Tibial artery (tissue), 4 donors: Measurements from ENCODE around the gene WDR75.

Source experiments
- DNase-seq, 2 donors: peaks; one replicate each; pipeline ENCODE4 v3.0.0-alpha.2; 2019
- H3K27ac ChIP-seq, 2 donors: fragments of 200-600 bp; sonication (generic) in 1 of 2; 1 replicate in 1 of 2; 2 replicates in 1 of 2; pipeline ENCODE4 v1.5.1; 2018 to 2019; ENCODE audit warnings: mild to moderate bottlenecking in 1 of 2
- H3K27me3 ChIP-seq, 2 donors: fragments of 200-600 bp; sonication (generic) in 1 of 2; one replicate each; pipeline versions ENCODE4 v1.5.1 to v1.6.0; 2016 to 2019
- H3K36me3 ChIP-seq, 3 donors: fragments of 200-600 bp; sonication (generic) in 2 of 3; one replicate each; pipeline ENCODE4 v1.5.1; 2016 to 2019; ENCODE audit warnings: mild to moderate bottlenecking in 2 of 3
- H3K4me1 ChIP-seq, 4 donors: fragments of 200-600 bp; sonication (generic) in 2 of 4; 1 replicate in 3 of 4; 2 replicates in 1 of 4; pipeline ENCODE4 v1.5.1; 2016 to 2019
- H3K4me3 ChIP-seq, 2 donors: fragments of 200-600 bp; sonication (generic) in 1 of 2; 1 replicate in 1 of 2; 2 replicates in 1 of 2; pipeline ENCODE4 v1.5.1; 2018 to 2019; ENCODE audit warnings: mild to moderate bottlenecking in 2 of 2
- H3K9me3 ChIP-seq, 3 donors: fragments of 200-600 bp; sonication (generic) in 1 of 3; one replicate each; pipeline ENCODE4 v1.5.1; 2016 to 2019
- CTCF ChIP-seq, 2 experiments: fragments of 200-600 bp in 1 of 2; fragments of 450-650 bp in 1 of 2; IDR thresholded peaks; one replicate each; pipeline ENCODE4 v1.5.1; 2017 to 2019; ENCODE audit warnings: antibody characterized with exemption in 2 of 2, mild to moderate bottlenecking in 1 of 2, moderate library complexity in 1 of 2
- intact Hi-C: fragments of 100-400 bp; cut with DNase I; formaldehyde crosslinking; loops from one replicate; pipeline ENCODE4 v1.15.0; 2023; ENCODE audit warnings: low total_unique reads

WDR75 gene

GRCh38 chr2:189465478-189465877, 24.2 kb downstream of the WDR75 start:
- Histone ChIP-seq H3K27me3 (no peaks in the 10 kb centered on the region), H3K4me1 (peaks cover 0 to 11% (median 0%) of the 10 kb centered on the region in 4 donors), H3K9me3 (no peaks in the 10 kb centered on the region), H3K27ac (peak overlapping the region in 1 of 2 donors; percentile 24), H3K36me3 (peaks cover 50 to 94% (median 71%) of the 10 kb centered on the region in 3 donors), H3K4me3 (no peak overlapping the region)
- no peak for TF ChIP-seq CTCF (IDR thresholded peaks at IDR 0.05)
- intact Hi-C loops, result loop anchor here (5.0 kb wide), 1 partner anchor 107 kb away; no protein-coding TSS in a partner anchor
- DNase-seq, result no peak

GRCh38 chr2:189466046-189466445, 24.8 kb downstream of the WDR75 start:
- no peak for TF ChIP-seq CTCF (IDR thresholded peaks at IDR 0.05)
- intact Hi-C loops, result loop anchor here (5.0 kb wide), 1 partner anchor 106 kb away; no protein-coding TSS in a partner anchor
- Histone ChIP-seq H3K27ac (peak overlapping the region in 1 of 2 donors; percentile 24), H3K4me3 (no peak overlapping the region), H3K36me3 (peaks cover 50 to 94% (median 66%) of the 10 kb centered on the region in 3 donors), H3K9me3 (no peaks in the 10 kb centered on the region), H3K27me3 (no peaks in the 10 kb centered on the region), H3K4me1 (peaks cover 0 to 11% (median 0%) of the 10 kb centered on the region in 4 donors)
- DNase-seq, result no peak

- TF ChIP-seq CTCF (IDR thresholded peaks at IDR 0.05), result peak; percentile 76 to 79
- intact Hi-C loops, result loop anchor here (5.0 kb wide), 1 partner anchor 106 kb away; no protein-coding TSS in a partner anchor
- H3K27ac ChIP-seq, result peak overlapping the region in 1 of 2 donors; percentile 6
- no peaks in the 10 kb centered on the region for H3K27me3 ChIP-seq
- H3K36me3 ChIP-seq, result peaks cover 55 to 95% (median 70%) of the 10 kb centered on the region in 3 donors
- no peak overlapping the region for H3K4me3 ChIP-seq
- peaks cover 0 to 11% (median 0%) of the 10 kb centered on the region in 4 donors for H3K4me1 ChIP-seq
- H3K9me3 ChIP-seq, result no peaks in the 10 kb centered on the region
- no peak for DNase-seq
Measured at GRCh38 chr2:189466656-189467055, 25.4 kb downstream of the WDR75 start.

- H3K27ac ChIP-seq, result peak overlapping the region in 1 of 2 donors; percentile 6
- no peak for TF ChIP-seq CTCF (IDR thresholded peaks at IDR 0.05)
- intact Hi-C loops, result loop anchor here (5.0 kb wide), 1 partner anchor 105 kb away; no protein-coding TSS in a partner anchor
- no peak overlapping the region for H3K4me3 ChIP-seq
- peaks cover 57 to 95% (median 72%) of the 10 kb centered on the region in 3 donors for H3K36me3 ChIP-seq
- no peaks in the 10 kb centered on the region for H3K9me3 ChIP-seq
- H3K27me3 ChIP-seq, result no peaks in the 10 kb centered on the region
- no peak for DNase-seq
- H3K4me1 ChIP-seq, result peaks cover 0 to 11% (median 0%) of the 10 kb centered on the region in 4 donors
Measured at GRCh38 chr2:189467160-189467559, 25.9 kb downstream of the WDR75 start.

- peaks cover 53 to 95% (median 67%) of the 10 kb centered on the region in 3 donors for H3K36me3 ChIP-seq
- peaks cover 0 to 11% (median 0%) of the 10 kb centered on the region in 4 donors for H3K4me1 ChIP-seq
- H3K27me3 ChIP-seq, result no peaks in the 10 kb centered on the region
- DNase-seq, result no peak
- H3K27ac ChIP-seq, result peak overlapping the region in 1 of 2 donors; percentile 6
- TF ChIP-seq CTCF (IDR thresholded peaks at IDR 0.05), result no peak
- H3K4me3 ChIP-seq, result no peak overlapping the region
- no peaks in the 10 kb centered on the region for H3K9me3 ChIP-seq
- intact Hi-C loops, result loop anchor here (5.0 kb wide), 1 partner anchor 105 kb away; no protein-coding TSS in a partner anchor
Measured at GRCh38 chr2:189467593-189467992, 26.3 kb downstream of the WDR75 start.
